GM12878 (cell line): ENCODE measurements around the gene ACYP2.

Experiments
- CTCF ChIP-seq, 3 experiments: IDR thresholded peaks in 2 of 3; conservative IDR thresholded peaks in 1 of 3; 2 replicates each; pipeline ENCODE4 v1.5.1; 2011; ENCODE audit warnings: low read depth in 3 of 3, low read length in 3 of 3, mild to moderate bottlenecking in 3 of 3, control low read depth in 2 of 3, moderate library complexity in 2 of 3, inconsistent platforms in 1 of 3, mixed read lengths in 1 of 3; ENCODE audit not compliant: control insufficient read depth in 2 of 3, insufficient read depth in 1 of 3; ENCODE audit errors: extremely low read depth in 1 of 3
- DPF2 ChIP-seq: fragments of 450-650 bp; IDR thresholded peaks from 2 replicates; pipeline ENCODE4 v1.6.1; 2017; ENCODE audit warnings: mild to moderate bottlenecking
- E4F1 ChIP-seq: fragments of 450-650 bp; IDR thresholded peaks from 2 replicates; pipeline ENCODE4 v1.6.1; 2018; ENCODE audit warnings: borderline replicate concordance, mild to moderate bottlenecking; ENCODE audit not compliant: partially characterized antibody
- EP300 ChIP-seq, 2 experiments: fragments of 150-350 bp in 1 of 2; IDR thresholded peaks; 2 replicates each; pipeline ENCODE4 v1.6.1; 2011 to 2012; ENCODE audit warnings: low read depth in 2 of 2, low read length in 2 of 2, borderline replicate concordance in 1 of 2, improper control_type of control experiment in 1 of 2, inconsistent platforms in 1 of 2; ENCODE audit not compliant: control insufficient read depth in 1 of 2
- MXI1 ChIP-seq: fragments of 150-350 bp; IDR thresholded peaks from 2 replicates; pipeline ENCODE4 v1.6.1; 2011; ENCODE audit warnings: low read depth, mild to moderate bottlenecking, inconsistent platforms, low read length, improper control_type of control experiment
- NFXL1 ChIP-seq: fragments of 450-650 bp; IDR thresholded peaks from 2 replicates; pipeline ENCODE4 v1.6.1; 2017; ENCODE audit warnings: antibody characterized with exemption, mild to moderate bottlenecking, borderline replicate concordance
- POLR2A ChIP-seq: IDR thresholded peaks from 2 replicates; pipeline ENCODE4 v1.6.1; 2011; ENCODE audit warnings: low read depth, mild to moderate bottlenecking, low read length
- POLR2AphosphoS5 ChIP-seq: IDR thresholded peaks from 2 replicates; pipeline ENCODE4 v1.6.1; 2011; ENCODE audit warnings: mild to moderate bottlenecking, low read length, inconsistent platforms
- RELA ChIP-seq: fragments of 450-650 bp; IDR thresholded peaks from 2 replicates; pipeline ENCODE4 v1.8.0; 2014; ENCODE audit warnings: borderline replicate concordance; ENCODE audit not compliant: partially characterized antibody
- YY1 ChIP-seq: IDR thresholded peaks from 2 replicates; pipeline ENCODE4 v1.6.1; 2011; ENCODE audit warnings: low read depth, mild to moderate bottlenecking, low read length
- TF ChIP-seq, protein P1 (sequence below): IDR thresholded peaks from 2 replicates; pipeline ENCODE4 v1.6.1; 2011; ENCODE audit warnings: low read depth, low read length, improper control_type of control experiment, borderline replicate concordance
- TF ChIP-seq, protein P2 (sequence below): fragments of 450-650 bp; IDR thresholded peaks from 2 replicates; pipeline ENCODE4 v1.6.1; 2014; ENCODE audit warnings: mild to moderate bottlenecking

DNA sequence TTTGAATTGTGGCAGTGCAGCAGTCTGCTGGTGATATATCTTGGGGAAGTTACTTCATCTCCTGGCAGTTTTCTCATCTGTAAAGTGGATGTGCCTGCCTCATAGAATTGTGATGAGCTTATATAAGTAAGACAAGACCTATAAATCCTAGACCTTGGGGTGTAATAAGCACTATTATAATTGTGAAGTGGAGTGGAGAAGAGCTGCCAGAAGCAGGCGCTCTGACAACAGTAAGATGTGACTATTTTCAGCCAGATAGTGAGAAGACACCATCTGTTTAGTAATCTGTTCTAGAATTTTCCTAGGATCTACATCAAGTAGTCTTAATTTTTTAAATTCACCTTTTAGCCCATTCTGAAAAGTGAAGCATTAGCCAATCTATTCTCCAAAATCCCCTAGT lies 226.2 kb downstream of the ACYP2 start:
- TF ChIP-seq, protein P1, sequence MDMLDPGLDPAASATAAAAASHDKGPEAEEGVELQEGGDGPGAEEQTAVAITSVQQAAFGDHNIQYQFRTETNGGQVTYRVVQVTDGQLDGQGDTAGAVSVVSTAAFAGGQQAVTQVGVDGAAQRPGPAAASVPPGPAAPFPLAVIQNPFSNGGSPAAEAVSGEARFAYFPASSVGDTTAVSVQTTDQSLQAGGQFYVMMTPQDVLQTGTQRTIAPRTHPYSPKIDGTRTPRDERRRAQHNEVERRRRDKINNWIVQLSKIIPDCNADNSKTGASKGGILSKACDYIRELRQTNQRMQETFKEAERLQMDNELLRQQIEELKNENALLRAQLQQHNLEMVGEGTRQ, result no peak
- no peak for TF ChIP-seq POLR2A
- no peak for TF ChIP-seq DPF2
- TF ChIP-seq, protein P2, sequence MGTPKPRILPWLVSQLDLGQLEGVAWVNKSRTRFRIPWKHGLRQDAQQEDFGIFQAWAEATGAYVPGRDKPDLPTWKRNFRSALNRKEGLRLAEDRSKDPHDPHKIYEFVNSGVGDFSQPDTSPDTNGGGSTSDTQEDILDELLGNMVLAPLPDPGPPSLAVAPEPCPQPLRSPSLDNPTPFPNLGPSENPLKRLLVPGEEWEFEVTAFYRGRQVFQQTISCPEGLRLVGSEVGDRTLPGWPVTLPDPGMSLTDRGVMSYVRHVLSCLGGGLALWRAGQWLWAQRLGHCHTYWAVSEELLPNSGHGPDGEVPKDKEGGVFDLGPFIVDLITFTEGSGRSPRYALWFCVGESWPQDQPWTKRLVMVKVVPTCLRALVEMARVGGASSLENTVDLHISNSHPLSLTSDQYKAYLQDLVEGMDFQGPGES, result no peak
- no peak for TF ChIP-seq YY1
- no peak for TF ChIP-seq NFXL1
- TF ChIP-seq CTCF (IDR thresholded peaks at IDR 0.05 in 2 of 3, conservative IDR thresholded peaks at IDR 0.05 in 1 of 3; ENCODE audit: control insufficient read depth in 2 of 3, extremely low read depth in 1 of 3, insufficient read depth in 1 of 3, low read depth in 3 of 3, low read length in 3 of 3), result peak in 1 of 3 experiments; percentile 11; a peak in 1 of 6 replicates
- TF ChIP-seq MXI1, result no peak
- no peak for TF ChIP-seq RELA
- TF ChIP-seq EP300 (IDR thresholded peaks at IDR 0.05; ENCODE audit: borderline replicate concordance in 1 of 2, control insufficient read depth in 1 of 2, low read depth in 2 of 2, low read length in 2 of 2), result no peak
- no peak for TF ChIP-seq POLR2AphosphoS5
- TF ChIP-seq E4F1, result no peak
